K562 (cell line): Measurements from ENCODE around the gene PITPNC1. TPM values are rescaled to one million over a fixed set of nuclear protein-coding genes. Genes with fewer than 3 reads are reported as not detected.

ENCODE experiments used
- BHLHE40 ChIP-seq: IDR thresholded peaks from 2 replicates; pipeline ENCODE4 v1.6.1; 2011; ENCODE audit warnings: low read length, improper control_type of control experiment
- DNMT1 ChIP-seq: fragments of 450-650 bp; IDR thresholded peaks from 2 replicates; pipeline ENCODE4 v1.6.1; 2016; ENCODE audit warnings: antibody characterized with exemption, mild to moderate bottlenecking
- MCM7 ChIP-seq, 2 experiments: fragments of 450-650 bp; IDR thresholded peaks; 2 replicates each; pipeline ENCODE4 v1.6.1; 2016 to 2018
- PBX2 ChIP-seq, 2 experiments: IDR thresholded peaks in 1 of 2; conservative IDR thresholded peaks in 1 of 2; 2 replicates each; pipeline ENCODE4 v1.6.1; 2016; ENCODE audit warnings: low read depth in 2 of 2, mild to moderate bottlenecking in 1 of 2, missing compliant biosample characterization in 1 of 2, missing genetic modification characterization in 1 of 2, moderate library complexity in 1 of 2
- SMC3 ChIP-seq: conservative IDR thresholded peaks from 2 replicates; pipeline ENCODE4 v1.6.1; 2011; ENCODE audit warnings: low read depth, low read length, improper control_type of control experiment; ENCODE audit not compliant: insufficient read depth
- SRSF7 ChIP-seq: fragments of 200-400 bp; formaldehyde crosslinking; optimal IDR thresholded peaks from 2 replicates; pipeline ENCODE3; 2017; ENCODE audit warnings: mild to moderate bottlenecking, low read depth, low read length
- ZKSCAN1 ChIP-seq: fragments of 150-350 bp; IDR thresholded peaks from 2 replicates; pipeline ENCODE4 v1.6.1; 2016; ENCODE audit warnings: low read depth, low read length
- ZNF449 ChIP-seq: fragments of 250-450 bp; sonication (Bioruptor Pico); IDR thresholded peaks from 2 replicates; pipeline ENCODE4 v1.8.0; 2022; ENCODE audit warnings: moderate library complexity, mild to moderate bottlenecking, inconsistent platforms
- ZNF592 ChIP-seq: fragments of 450-650 bp; IDR thresholded peaks from 2 replicates; pipeline ENCODE4 v1.6.1; 2017; ENCODE audit warnings: antibody characterized with exemption, mild to moderate bottlenecking
- ZNF699 ChIP-seq: fragments of 250-450 bp; sonication (Bioruptor Pico); IDR thresholded peaks from 2 replicates; pipeline ENCODE4 v1.8.0; 2021; ENCODE audit warnings: mild to moderate bottlenecking, moderate library complexity; ENCODE audit not compliant: insufficient replicate concordance
- polyA plus RNA-seq, 8 experiments: library from polyadenylated mRNA; depleted of rRNA in 4 of 8; stranded (reverse) in 5 of 8; unstranded in 3 of 8; fragments of >200 nt; fragmentation: Nextera tagmentation in 2 of 8; fragmentation: Illumina TruSeq in 1 of 8; extraction: Ambion mirVana in 2 of 8; extraction: Trizol in 1 of 8; gene quantifications; 2 replicates each; pipeline versions ENCODE4 v1.2.1 to v1.2.3, GENCODE V29; 2011 to 2014; ENCODE audit warnings: inconsistent platforms in 1 of 8, missing spikeins in 1 of 8
- total RNA-seq, 7 experiments: library from RNA; depleted of rRNA in 6 of 7; stranded (reverse); fragments of >200 nt in 6 of 7; fragmentation: Illumina TruSeq in 2 of 7; extraction: Trizol in 2 of 7; gene quantifications; 2 replicates each; pipeline versions ENCODE4 v1.2.1 to v1.2.3, GENCODE V29; 2011 to 2021; ENCODE audit warnings: low replicate concordance in 1 of 7

Gene PITPNC1
- total and polyA plus RNA-seq, 9 of the 15 experiments (the other 6 are each of a cell fraction or from before 2014, with no cell fraction given), result 0.11 to 1.1 (median 0.65) TPM

GRCh38 chr17:67559381-67559966, 182.4 kb downstream of the PITPNC1 start (continued):
- TF ChIP-seq ZNF592 (no peak), MCM7 (IDR thresholded peaks at IDR 0.05) (no peak), SRSF7 (no peak), ZNF449 (CRISPR knock-in tag) (no peak), BHLHE40 (peak; percentile 34), ZNF699 (CRISPR knock-in tag) (no peak), SMC3 (0 out of 2 replicates have a peak, but pooled peaks have one; percentile 11), DNMT1 (no peak), ZKSCAN1 (no peak), PBX2 (CRISPR knock-in tag; IDR thresholded peaks at IDR 0.05; ENCODE audit: low read depth) (no peak), PBX2 (tag; conservative IDR thresholded peaks at IDR 0.05; ENCODE audit: low read depth) (no peak)
